ENCODE data around the gene ULK4.

The ULK4 gene

DNA sequence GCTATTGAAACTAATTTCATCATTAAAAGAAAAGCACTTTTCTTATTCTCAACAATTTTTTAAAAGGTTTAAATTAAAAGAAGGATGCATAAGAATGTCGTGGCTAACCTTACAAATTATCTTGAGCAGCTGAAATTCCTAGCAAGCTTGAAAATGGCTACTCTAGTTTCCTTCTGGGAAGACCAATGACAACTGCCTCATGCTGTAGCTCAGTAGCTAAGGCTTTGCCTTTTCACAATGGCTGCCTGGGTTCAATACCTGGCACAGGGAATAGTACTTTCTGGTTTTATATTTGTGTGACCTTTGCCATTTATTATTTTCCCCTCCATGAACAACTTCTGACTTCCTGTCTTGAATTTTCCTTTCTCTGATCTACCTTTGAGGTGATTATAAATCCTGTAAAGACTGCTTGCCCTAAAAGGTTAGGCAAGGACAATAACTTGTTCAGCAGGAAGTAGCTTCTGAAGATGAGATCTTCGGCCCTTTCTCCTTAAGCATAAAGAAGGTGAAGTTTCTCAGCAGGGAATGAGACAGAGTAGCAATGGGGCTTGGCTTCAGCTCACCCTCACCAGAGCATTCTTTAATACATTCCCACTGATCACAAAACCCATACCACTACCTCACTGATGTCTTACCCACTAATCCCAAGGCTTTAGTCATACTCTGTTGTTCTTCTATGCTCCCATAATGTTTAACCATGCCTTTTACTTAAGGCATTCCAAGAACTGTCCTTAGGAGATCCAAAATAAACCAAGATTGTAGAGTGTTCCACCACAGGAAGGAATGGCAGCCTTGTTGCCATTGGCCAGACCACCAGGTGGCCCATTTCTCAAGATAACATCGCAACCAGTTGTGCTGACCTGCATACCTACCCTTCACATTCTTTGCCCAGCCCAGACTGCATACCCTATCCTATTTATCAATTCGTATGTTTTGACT, 276.8 kb downstream of the ULK4 start:
- no peak for TF ChIP-seq CTCF (IDR thresholded peaks at IDR 0.05)

GRCh38 chr3:41683666-41684350, 278.1 kb downstream of the ULK4 start:
- TF ChIP-seq CTCF (IDR thresholded peaks at IDR 0.05): no peak

- no peak for TF ChIP-seq CTCF (IDR thresholded peaks at IDR 0.05)
Measured at GRCh38 chr3:41682996-41683395, 278.9 kb downstream of the ULK4 start.

DNA sequence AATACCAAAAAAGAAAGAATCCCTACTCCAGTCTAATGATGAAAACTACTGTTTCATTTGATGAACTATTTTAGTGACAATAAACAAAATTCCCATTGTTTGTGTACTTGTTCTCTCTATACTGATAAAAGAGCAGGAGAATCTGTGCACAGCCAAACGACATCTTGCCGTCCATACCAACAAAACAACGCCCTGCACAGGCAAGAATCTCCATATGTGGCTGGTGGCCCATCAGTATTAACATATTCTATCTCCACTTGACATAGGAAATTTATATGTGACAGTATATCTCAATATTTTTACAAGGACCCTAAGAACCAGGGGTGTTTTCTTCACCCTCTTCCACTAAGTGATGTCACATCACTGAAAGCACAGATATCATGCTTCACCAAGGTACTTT, 279.5 kb downstream of the ULK4 start:
- TF ChIP-seq CTCF (IDR thresholded peaks at IDR 0.05): no peak

DNA sequence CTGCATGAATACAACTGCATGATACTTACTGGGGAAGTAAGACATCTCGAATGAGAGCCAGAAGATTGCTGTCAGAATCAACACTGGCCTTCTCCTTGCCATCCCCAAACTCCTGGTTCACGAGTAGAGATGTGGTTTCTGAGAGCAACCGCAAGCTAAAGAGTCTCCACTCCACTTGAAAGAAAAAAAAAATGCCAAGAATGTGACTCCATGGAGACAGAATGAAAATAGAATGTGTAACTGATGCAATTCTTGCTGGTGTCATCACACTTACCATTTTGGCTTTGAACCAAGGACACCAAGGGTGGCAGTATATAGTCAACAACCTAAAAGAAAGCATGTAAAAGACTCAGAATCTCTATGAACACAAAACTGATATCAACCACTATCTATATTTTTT, 280.4 kb downstream of the ULK4 start:
- no peak for TF ChIP-seq CTCF (IDR thresholded peaks at IDR 0.05)

- no peak for TF ChIP-seq CTCF (IDR thresholded peaks at IDR 0.05)
Measured at GRCh38 chr3:41679374-41679773, 282.5 kb downstream of the ULK4 start.

DNA sequence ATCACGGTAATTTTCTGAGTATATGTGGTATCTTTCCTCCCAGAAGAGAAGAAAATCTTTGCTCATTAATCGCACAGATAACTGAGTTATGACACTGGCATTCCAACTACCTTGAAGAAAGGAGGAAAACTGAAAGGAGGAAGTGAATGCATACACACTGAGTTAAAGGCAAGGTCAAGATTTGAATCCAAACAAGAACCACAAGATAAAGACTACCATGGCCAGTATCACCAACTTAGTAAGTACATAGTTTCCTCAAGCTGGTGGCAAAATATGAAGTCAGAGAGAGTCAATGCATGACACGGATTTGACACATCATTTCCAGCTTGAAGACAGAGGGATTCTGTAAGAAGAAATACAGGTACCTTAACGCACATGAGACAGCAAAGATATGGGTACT, 287.5 kb downstream of the ULK4 start:
- TF ChIP-seq CTCF (IDR thresholded peaks at IDR 0.05): no peak
